Stimulated activated CD8-positive, alpha-beta memory T cell treated with anti-CD3 and anti-CD28 coated beads, Interleukin-4, amount 100 ng/mL, for 4 hours (primary cell): ENCODE results near the gene GPX4.
"Not testable (repeated sequence)": the region's sequence is repeated elsewhere in the genome, so short reads cannot be mapped to it uniquely, and the experiment has no call there.

ENCODE experiments used
- DNase-seq, 2 donors: peaks; one replicate each; pipeline ENCODE4 v3.0.0-alpha.2; 2020; ENCODE audit warnings: low read depth in 2 of 2, low spot score in 1 of 2

The GPX4 gene

GRCh38 chr19:1113986-1114483 is 10.2 kb downstream of the GPX4 start:
- no peak for DNase-seq

- DNase-seq, result not testable (repeated sequence)
These were observed 10.9 kb downstream of the GPX4 start for GRCh38 chr19:1114728-1115127.

GRCh38 chr19:1115646-1116420 is 12.0 kb downstream of the GPX4 start:
- DNase-seq, result no peak

GRCh38 chr19:1116726-1117581 is 13.2 kb downstream of the GPX4 start:
- no peak for DNase-seq

- no peak for DNase-seq
These were observed 13.9 kb downstream of the GPX4 start for GRCh38 chr19:1117654-1118053.

- DNase-seq, result no peak
These were observed 15.2 kb downstream of the GPX4 start for GRCh38 chr19:1118999-1119398.

- DNase-seq, result no peak
These were observed 15.9 kb downstream of the GPX4 start for GRCh38 chr19:1119475-1120217.

GRCh38 chr19:1121395-1121794 is 17.6 kb downstream of the GPX4 start:
- no peak for DNase-seq

- no peak for DNase-seq
These were observed 18.5 kb downstream of the GPX4 start for GRCh38 chr19:1122021-1122971.

- DNase-seq, result no peak
These were observed 19.2 kb downstream of the GPX4 start for GRCh38 chr19:1122972-1123363.

- no peak for DNase-seq
These were observed 19.6 kb downstream of the GPX4 start for GRCh38 chr19:1123381-1123780.

- no peak for DNase-seq
These were observed 20.3 kb downstream of the GPX4 start for GRCh38 chr19:1123885-1124677.

- no peak for DNase-seq
These were observed 22.0 kb downstream of the GPX4 start for GRCh38 chr19:1125601-1126467.

- no peak for DNase-seq
These were observed 23.4 kb downstream of the GPX4 start for GRCh38 chr19:1126984-1127760.

- DNase-seq, result no peak
These were observed 24.3 kb downstream of the GPX4 start for GRCh38 chr19:1128106-1128505.

- not testable (repeated sequence) for DNase-seq
These were observed 25.3 kb downstream of the GPX4 start for GRCh38 chr19:1129084-1129483.

- no peak for DNase-seq
These were observed 25.7 kb downstream of the GPX4 start for GRCh38 chr19:1129535-1129934.
